Brain microvascular endothelial cell (primary cell): ENCODE data around the gene NOCT.
"Not testable (repeated sequence)": the region's sequence is repeated elsewhere in the genome, so short reads cannot be mapped to it uniquely, and the experiment has no call there.

ENCODE experiments used
- DNase-seq: peaks from one replicate; pipeline ENCODE4 v3.0.0-alpha.2; 2020
- H3K27ac ChIP-seq: fragments of 250-450 bp; sonication (Bioruptor Pico); 2 replicates; pipeline ENCODE4 v1.5.1; 2020; ENCODE audit warnings: mild to moderate bottlenecking, moderate library complexity
- H3K27me3 ChIP-seq: fragments of 250-450 bp; sonication (Bioruptor Pico); replicated peaks from 2 replicates; pipeline ENCODE4 v1.5.1; 2020; ENCODE audit warnings: mild to moderate bottlenecking
- H3K36me3 ChIP-seq: fragments of 250-450 bp; sonication (Bioruptor Pico); replicated peaks from 2 replicates; pipeline ENCODE4 v1.5.1; 2020; ENCODE audit warnings: mild to moderate bottlenecking
- H3K4me3 ChIP-seq: 2 replicates; pipeline ENCODE4 v1.5.1; 2011; ENCODE audit warnings: low read depth, mild to moderate bottlenecking, control low read depth, low read length, moderate library complexity
- CTCF ChIP-seq: IDR thresholded peaks from 2 replicates; pipeline ENCODE4 v1.5.1; 2011; ENCODE audit warnings: low read depth, mild to moderate bottlenecking, moderate library complexity, low read length, control low read depth, inconsistent platforms; ENCODE audit errors: missing control alignments
- in situ Hi-C: cut with HindIII; loops from 2 replicates; pipeline ENCODE4 v1.10.0; 2017; ENCODE audit warnings: low sequenced_read_pairs, low pct_ligation_motif_present

Gene NOCT

GRCh38 chr4:139044291-139044690, 28.7 kb downstream of the NOCT start:
- Histone ChIP-seq H3K4me3 (no peak overlapping the region), H3K27me3 (no peaks in the 10 kb centered on the region), H3K27ac (no peak overlapping the region), H3K36me3 (peaks cover 27% of the 10 kb centered on the region)
- in situ Hi-C loops, result no loop called here
- TF ChIP-seq CTCF, result no peak
- no peak for DNase-seq

- Histone ChIP-seq H3K36me3 (peaks cover 26% of the 10 kb centered on the region), H3K27ac (no peak overlapping the region), H3K4me3 (no peak overlapping the region), H3K27me3 (no peaks in the 10 kb centered on the region)
- DNase-seq, result no peak
- in situ Hi-C loops, result no loop called here
- no peak for TF ChIP-seq CTCF
These were observed 32.4 kb downstream of the NOCT start for GRCh38 chr4:139048026-139048425.

GRCh38 chr4:139050446-139050845, 34.9 kb downstream of the NOCT start:
- Histone ChIP-seq H3K27me3 (no peaks in the 10 kb centered on the region), H3K36me3 (peaks cover 21% of the 10 kb centered on the region), H3K4me3 (no peak overlapping the region), H3K27ac (no peak overlapping the region)
- no peak for DNase-seq
- no peak for TF ChIP-seq CTCF
- in situ Hi-C loops, result no loop called here

GRCh38 chr4:139053909-139054308, 38.3 kb downstream of the NOCT start:
- no peaks in the 10 kb centered on the region for H3K27me3 ChIP-seq
- no peak overlapping the region for H3K4me3 ChIP-seq
- DNase-seq, result no peak
- no peak overlapping the region for H3K27ac ChIP-seq
- in situ Hi-C loops, result no loop called here
- peaks cover 18% of the 10 kb centered on the region for H3K36me3 ChIP-seq
- TF ChIP-seq CTCF, result no peak

GRCh38 chr4:139054791-139055505, 39.4 kb downstream of the NOCT start:
- no peak overlapping the region for H3K4me3 ChIP-seq
- DNase-seq, result no peak
- in situ Hi-C loops, result no loop called here
- H3K27ac ChIP-seq, result no peak overlapping the region
- TF ChIP-seq CTCF, result no peak
- H3K27me3 ChIP-seq, result no peaks in the 10 kb centered on the region
- peaks cover 26% of the 10 kb centered on the region for H3K36me3 ChIP-seq

- H3K27me3 ChIP-seq, in situ Hi-C loops, H3K27ac ChIP-seq, DNase-seq, H3K4me3 ChIP-seq: not testable (repeated sequence)
- H3K36me3 ChIP-seq, result peaks cover 39% of the 10 kb centered on the region
These were observed 43.4 kb downstream of the NOCT start for GRCh38 chr4:139059026-139059425.
